TTC549 (cell line): Measurements from ENCODE around the gene PLEKHJ1.

Experiments used
- FAIRE-seq: peaks from 2 replicates; lab custom pipeline; 2012; peaks lifted over from hg19 to GRCh38; lab: Jason Lieb, UNC

Gene PLEKHJ1

GRCh38 chr19:2249010-2249866, 13.1 kb upstream of the PLEKHJ1 start, which contains the start of gene AMH:
TSS of gene AMH (plus strand) at chr19:2249323. CDS start at chr19:2249333, 10 bp downstream.
- FAIRE-seq: no peak

GRCh38 chr19:2248136-2249009, 12.2 kb upstream of the PLEKHJ1 start:
- FAIRE-seq: no peak

- FAIRE-seq: no peak
Observed at GRCh38 chr19:2247433-2248101, 11.4 kb upstream of the PLEKHJ1 start.

GRCh38 chr19:2246801-2247361, 10.8 kb upstream of the PLEKHJ1 start:
- no peak for FAIRE-seq

- FAIRE-seq: no peak
Observed at GRCh38 chr19:2246014-2246620, 10.0 kb upstream of the PLEKHJ1 start.

- no peak for FAIRE-seq
Observed at GRCh38 chr19:2245273-2245672, 9.1 kb upstream of the PLEKHJ1 start.

- FAIRE-seq: no peak
Observed at GRCh38 chr19:2244486-2244885, 8.4 kb upstream of the PLEKHJ1 start.

GRCh38 chr19:2244125-2244411, 7.9 kb upstream of the PLEKHJ1 start:
- no peak for FAIRE-seq

GRCh38 chr19:2243274-2244124, 7.4 kb upstream of the PLEKHJ1 start:
- FAIRE-seq: no peak

GRCh38 chr19:2242816-2243215, 6.7 kb upstream of the PLEKHJ1 start:
- no peak for FAIRE-seq

GRCh38 chr19:2242092-2242537, 6.0 kb upstream of the PLEKHJ1 start:
- FAIRE-seq: no peak

- no peak for FAIRE-seq
Observed at GRCh38 chr19:2240881-2241760, 5.0 kb upstream of the PLEKHJ1 start.

GRCh38 chr19:2239771-2240770, 3.9 kb upstream of the PLEKHJ1 start:
- FAIRE-seq: no peak

GRCh38 chr19:2239173-2239572, 3.0 kb upstream of the PLEKHJ1 start:
- no peak for FAIRE-seq

GRCh38 chr19:2237869-2238153, 1.7 kb upstream of the PLEKHJ1 start:
- FAIRE-seq: no peak

- no peak for FAIRE-seq
Observed at GRCh38 chr19:2237051-2237868, 1.1 kb upstream of the PLEKHJ1 start.

GRCh38 chr19:2236064-2236313, 140 bp downstream of the PLEKHJ1 start:
- FAIRE-seq: no peak

- no peak for FAIRE-seq
Observed at GRCh38 chr19:2235381-2236063, 607 bp downstream of the PLEKHJ1 start.
